Vagina (tissue), 2 donors: Measurements from ENCODE around the gene ADCY3.

Experiments
- CTCF ChIP-seq, 3 experiments: fragments of 450-650 bp in 2 of 3; fragments of 200-600 bp in 1 of 3; sonication (generic) in 1 of 3; IDR thresholded peaks; one replicate each; pipeline ENCODE4 v1.5.1; 2017 to 2019; ENCODE audit warnings: antibody characterized with exemption in 3 of 3, mild to moderate bottlenecking in 2 of 3, moderate library complexity in 2 of 3
- POLR2A ChIP-seq, 2 donors: fragments of 450-650 bp; IDR thresholded peaks; one replicate each; pipeline ENCODE4 v1.6.1; 2017; ENCODE audit warnings: antibody characterized with exemption in 2 of 2, mild to moderate bottlenecking in 2 of 2, moderate library complexity in 2 of 2
- POLR2AphosphoS5 ChIP-seq, 2 donors: sonication (generic); formaldehyde crosslinking; IDR thresholded peaks; one replicate each; pipeline ENCODE4 v1.9.0; 2017; ENCODE audit warnings: antibody characterized with exemption in 2 of 2, mild to moderate bottlenecking in 2 of 2, low read depth in 1 of 2; ENCODE audit not compliant: insufficient read depth in 1 of 2

- TF ChIP-seq CTCF (IDR thresholded peaks at IDR 0.05) (no peak), POLR2A (IDR thresholded peaks at IDR 0.05) (no peak), POLR2AphosphoS5 (IDR thresholded peaks at IDR 0.05; ENCODE audit: insufficient read depth in 1 of 2, low read depth in 1 of 2) (no peak)
These were observed 11.6 kb downstream of the ADCY3 start for GRCh38 chr2:24908461-24908901.
